Breast epithelium (tissue), 3 donors: ENCODE measurements around the gene MMAB.

Experiments used
- POLR2A ChIP-seq: fragments of 450-650 bp; IDR thresholded peaks from one replicate; pipeline ENCODE4 v1.6.1; 2016; ENCODE audit warnings: antibody characterized with exemption, mild to moderate bottlenecking, moderate library complexity
- POLR2AphosphoS5 ChIP-seq, 3 donors: sonication (generic); formaldehyde crosslinking; IDR thresholded peaks; one replicate each; pipeline ENCODE4 v1.6.1; 2017; ENCODE audit warnings: antibody characterized with exemption in 3 of 3
- TF ChIP-seq, protein P1 (sequence below), 3 donors: fragments of 450-650 bp; IDR thresholded peaks; one replicate each; pipeline ENCODE4 v1.5.1; 2016 to 2017; ENCODE audit warnings: antibody characterized with exemption in 3 of 3, mild to moderate bottlenecking in 3 of 3, moderate library complexity in 3 of 3

DNA sequence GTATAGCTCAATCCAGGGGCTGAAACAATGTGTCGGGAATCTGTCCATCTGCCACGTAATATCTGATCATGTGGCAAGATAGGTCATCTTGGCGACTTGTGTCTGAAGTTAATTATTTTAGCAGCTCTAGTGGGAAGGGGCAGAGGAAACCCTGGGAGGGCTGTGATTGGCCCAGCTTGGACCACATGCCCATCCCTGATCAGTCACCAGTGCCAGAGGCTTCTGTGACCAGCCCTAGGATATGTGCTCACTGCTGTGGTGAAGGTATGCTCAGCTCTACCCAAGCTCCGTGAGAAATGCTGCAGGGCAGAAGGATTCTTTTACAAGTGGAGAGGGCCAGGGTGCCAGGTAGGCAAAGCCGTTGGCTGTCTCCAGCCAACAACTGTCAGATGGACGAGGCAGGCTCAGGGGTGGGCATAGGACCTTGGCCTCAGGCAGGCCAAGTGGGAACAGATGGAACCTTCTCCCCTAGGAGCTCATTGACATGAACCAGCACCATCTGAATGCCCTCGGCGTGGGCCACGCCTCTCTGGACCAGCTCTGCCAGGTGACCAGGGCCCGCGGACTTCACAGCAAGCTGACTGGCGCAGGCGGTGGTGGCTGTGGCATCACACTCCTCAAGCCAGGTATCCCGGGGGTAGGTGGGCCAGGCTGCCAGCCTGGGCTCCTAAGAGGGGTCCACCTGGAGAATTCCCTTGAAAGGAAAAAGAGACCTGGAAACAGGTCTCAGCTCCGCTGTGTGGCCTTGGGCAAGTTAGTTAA is 21.4 kb upstream of the MMAB start:
- TF ChIP-seq, protein P1, sequence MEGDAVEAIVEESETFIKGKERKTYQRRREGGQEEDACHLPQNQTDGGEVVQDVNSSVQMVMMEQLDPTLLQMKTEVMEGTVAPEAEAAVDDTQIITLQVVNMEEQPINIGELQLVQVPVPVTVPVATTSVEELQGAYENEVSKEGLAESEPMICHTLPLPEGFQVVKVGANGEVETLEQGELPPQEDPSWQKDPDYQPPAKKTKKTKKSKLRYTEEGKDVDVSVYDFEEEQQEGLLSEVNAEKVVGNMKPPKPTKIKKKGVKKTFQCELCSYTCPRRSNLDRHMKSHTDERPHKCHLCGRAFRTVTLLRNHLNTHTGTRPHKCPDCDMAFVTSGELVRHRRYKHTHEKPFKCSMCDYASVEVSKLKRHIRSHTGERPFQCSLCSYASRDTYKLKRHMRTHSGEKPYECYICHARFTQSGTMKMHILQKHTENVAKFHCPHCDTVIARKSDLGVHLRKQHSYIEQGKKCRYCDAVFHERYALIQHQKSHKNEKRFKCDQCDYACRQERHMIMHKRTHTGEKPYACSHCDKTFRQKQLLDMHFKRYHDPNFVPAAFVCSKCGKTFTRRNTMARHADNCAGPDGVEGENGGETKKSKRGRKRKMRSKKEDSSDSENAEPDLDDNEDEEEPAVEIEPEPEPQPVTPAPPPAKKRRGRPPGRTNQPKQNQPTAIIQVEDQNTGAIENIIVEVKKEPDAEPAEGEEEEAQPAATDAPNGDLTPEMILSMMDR (IDR thresholded peaks at IDR 0.05): no peak
- TF ChIP-seq POLR2A (no peak), POLR2AphosphoS5 (IDR thresholded peaks at IDR 0.05) (no peak)
